Astrocyte (in vitro differentiated cells and primary cell): Measurements from ENCODE around the gene SEC61B. TPM values are rescaled to one million over a fixed set of nuclear protein-coding genes. Genes with fewer than 3 reads are reported as not detected.

Experiments
- DNase-seq: peaks from one replicate; pipeline ENCODE4 v3.0.0-alpha.2; 2010; ENCODE audit warnings: low read depth
- FAIRE-seq: peaks from 2 replicates; lab custom pipeline; 2011; peaks lifted over from hg19 to GRCh38; lab: Jason Lieb, UNC
- H2AFZ ChIP-seq: 2 replicates; pipeline ENCODE4 v1.6.0; 2012; ENCODE audit warnings: low read depth, low read length, inconsistent platforms
- H3K27ac ChIP-seq: 2 replicates; pipeline ENCODE4 v1.5.1; 2011; ENCODE audit warnings: low read depth, low read length, inconsistent platforms
- H3K27me3 ChIP-seq: 2 replicates; pipeline ENCODE4 v1.6.0; 2011; ENCODE audit warnings: low read length, inconsistent platforms; ENCODE audit not compliant: insufficient read depth
- H3K36me3 ChIP-seq: 2 replicates; pipeline ENCODE4 v1.5.1; 2011; ENCODE audit warnings: low read length, inconsistent platforms; ENCODE audit not compliant: insufficient read depth
- H3K4me1 ChIP-seq: 2 replicates; pipeline ENCODE4 v1.5.1; 2011; ENCODE audit warnings: low read length, inconsistent platforms; ENCODE audit not compliant: insufficient read depth
- H3K4me2 ChIP-seq: 2 replicates; pipeline ENCODE4 v1.6.0; 2012; ENCODE audit warnings: low read length, inconsistent platforms
- H3K4me3 ChIP-seq: 2 replicates; pipeline ENCODE4 v1.5.1; 2011; ENCODE audit warnings: low read depth, mild to moderate bottlenecking, low read length, inconsistent platforms; ENCODE audit not compliant: insufficient read depth
- H3K79me2 ChIP-seq: 2 replicates; pipeline ENCODE4 v1.6.0; 2012; ENCODE audit warnings: mild to moderate bottlenecking, low read length, inconsistent platforms; ENCODE audit not compliant: insufficient read depth
- H3K9ac ChIP-seq: 2 replicates; pipeline ENCODE4 v1.6.0; 2012; ENCODE audit warnings: mild to moderate bottlenecking, low read length, inconsistent platforms
- H3K9me3 ChIP-seq: 2 replicates; pipeline ENCODE4 v1.5.1; 2012; ENCODE audit warnings: low read depth, mild to moderate bottlenecking, low read length, inconsistent platforms; ENCODE audit not compliant: insufficient read depth
- H4K20me1 ChIP-seq: 2 replicates; pipeline ENCODE4 v1.6.0; 2012; ENCODE audit warnings: low read length, inconsistent platforms; ENCODE audit not compliant: insufficient read depth
- H3K27ac Mint-ChIP-seq: one replicate; pipeline ENCODE4 v1.8.0; 2021; ENCODE audit warnings: mild to moderate bottlenecking, mixed read lengths; ENCODE audit not compliant: unreplicated experiment
- H3K27me3 Mint-ChIP-seq: one replicate; pipeline ENCODE4 v1.8.0; 2021; ENCODE audit warnings: low read depth, mixed read lengths; ENCODE audit not compliant: unreplicated experiment
- H3K36me3 Mint-ChIP-seq: one replicate; pipeline ENCODE4 v1.8.0; 2021; ENCODE audit warnings: low read depth, mixed read lengths; ENCODE audit not compliant: unreplicated experiment
- H3K4me1 Mint-ChIP-seq: one replicate; pipeline ENCODE4 v1.8.0; 2021; ENCODE audit warnings: low read depth, mixed read lengths; ENCODE audit not compliant: unreplicated experiment
- H3K4me3 Mint-ChIP-seq: one replicate; pipeline ENCODE4 v1.8.0; 2021; ENCODE audit warnings: mild to moderate bottlenecking, moderate library complexity, mixed read lengths; ENCODE audit not compliant: unreplicated experiment
- H3K9me3 Mint-ChIP-seq: one replicate; pipeline ENCODE4 v1.8.0; 2021; ENCODE audit warnings: mild to moderate bottlenecking, mixed read lengths; ENCODE audit not compliant: unreplicated experiment
- EZH2 ChIP-seq: IDR thresholded peaks from 2 replicates; pipeline ENCODE4 v1.6.1; 2012; ENCODE audit warnings: mild to moderate bottlenecking, low read length, inconsistent platforms; ENCODE audit not compliant: insufficient read depth
- total RNA-seq: library from RNA; stranded (reverse); gene quantifications from 2 replicates; pipeline ENCODE4 v1.2.1, GENCODE V29; 2021
- TF ChIP-seq, protein P1 (sequence below): IDR thresholded peaks from 2 replicates; pipeline ENCODE4 v1.5.1; 2011; ENCODE audit warnings: low read depth, mild to moderate bottlenecking, inconsistent platforms, low read length, moderate library complexity; ENCODE audit not compliant: insufficient read depth

SEC61B gene
- total RNA-seq, 1 donor from 2014 or later, result 263 TPM

DNA sequence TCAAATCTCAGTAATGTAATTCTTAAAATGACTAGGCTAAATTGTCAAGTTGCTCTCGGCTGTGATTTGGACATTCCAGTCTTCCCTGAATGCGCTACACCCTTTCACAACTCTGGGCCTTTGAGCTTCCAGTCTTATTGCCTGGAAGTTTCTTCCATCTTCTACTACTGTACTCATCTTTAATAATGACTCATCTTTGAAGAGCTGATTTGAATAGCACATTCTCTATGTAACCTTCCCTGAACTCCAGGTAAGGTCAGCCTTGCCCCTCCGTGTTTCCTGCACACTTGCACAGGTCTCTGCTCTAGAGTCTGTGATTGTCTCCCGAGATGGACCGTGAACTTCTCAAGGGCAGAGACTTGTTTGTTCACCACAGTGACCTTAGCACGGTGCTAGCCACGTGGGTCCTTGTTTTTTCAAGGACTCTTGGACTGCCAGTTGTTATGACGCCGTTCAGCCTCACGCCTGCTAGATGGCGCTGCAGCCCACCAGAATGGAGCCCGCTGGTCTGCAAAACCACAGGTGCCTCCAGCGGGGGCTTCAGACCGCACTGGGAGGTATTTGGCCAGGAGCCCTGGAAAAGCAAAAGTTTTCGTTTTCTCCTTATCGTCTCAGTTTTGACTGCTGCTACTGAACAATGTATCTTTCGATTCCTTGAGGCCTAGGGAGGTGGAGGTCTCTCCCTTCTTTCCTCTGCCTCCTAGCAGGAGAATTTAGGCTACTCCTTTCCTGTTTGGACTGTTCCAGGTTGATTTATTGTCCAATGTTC, 44.4 kb downstream of the SEC61B start:
- H3K27ac Mint-ChIP-seq, result peak overlapping the region; percentile 31

DNA sequence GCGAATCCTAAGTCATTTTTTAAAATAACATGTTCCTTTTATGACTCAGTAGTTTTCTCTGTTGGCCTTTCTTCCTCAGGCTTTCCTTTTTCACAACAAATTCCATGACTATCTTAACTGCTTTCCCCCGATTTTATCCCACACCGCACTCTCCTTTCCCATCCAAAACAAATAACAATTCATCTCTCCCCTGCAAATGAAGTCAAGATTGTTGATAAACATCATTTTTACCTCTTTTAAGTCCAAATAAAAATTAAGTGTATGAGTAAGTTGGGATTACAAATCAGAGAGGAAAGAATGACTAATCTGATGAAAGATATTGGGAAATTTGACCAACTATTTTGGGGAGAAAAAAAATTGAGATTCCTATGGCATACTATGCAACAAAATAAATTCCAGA, 47.3 kb downstream of the SEC61B start:
- no peak overlapping the region for H3K4me3 Mint-ChIP-seq
- FAIRE-seq (no peak), DNase-seq (peak; percentile 87)
- Histone ChIP-seq H3K9ac (no peak overlapping the region), H2AFZ (no peak overlapping the region), H3K9me3 (no peaks in the 10 kb centered on the region), H3K27me3 (no peaks in the 10 kb centered on the region), H3K79me2 (no peaks in the 10 kb centered on the region), H3K36me3 (no peaks in the 10 kb centered on the region), H3K4me1 (peaks cover 7% of the 10 kb centered on the region), H3K4me3 (no peak overlapping the region), H3K27ac (peak overlapping the region; percentile 32), H3K4me2 (peak overlapping the region; percentile 25), H4K20me1 (no peaks in the 10 kb centered on the region)
- peaks cover 6% of the 10 kb centered on the region for H3K27me3 Mint-ChIP-seq
- no peak overlapping the region for H3K27ac Mint-ChIP-seq
- no peaks in the 10 kb centered on the region for H3K9me3 Mint-ChIP-seq
- TF ChIP-seq, protein P1, sequence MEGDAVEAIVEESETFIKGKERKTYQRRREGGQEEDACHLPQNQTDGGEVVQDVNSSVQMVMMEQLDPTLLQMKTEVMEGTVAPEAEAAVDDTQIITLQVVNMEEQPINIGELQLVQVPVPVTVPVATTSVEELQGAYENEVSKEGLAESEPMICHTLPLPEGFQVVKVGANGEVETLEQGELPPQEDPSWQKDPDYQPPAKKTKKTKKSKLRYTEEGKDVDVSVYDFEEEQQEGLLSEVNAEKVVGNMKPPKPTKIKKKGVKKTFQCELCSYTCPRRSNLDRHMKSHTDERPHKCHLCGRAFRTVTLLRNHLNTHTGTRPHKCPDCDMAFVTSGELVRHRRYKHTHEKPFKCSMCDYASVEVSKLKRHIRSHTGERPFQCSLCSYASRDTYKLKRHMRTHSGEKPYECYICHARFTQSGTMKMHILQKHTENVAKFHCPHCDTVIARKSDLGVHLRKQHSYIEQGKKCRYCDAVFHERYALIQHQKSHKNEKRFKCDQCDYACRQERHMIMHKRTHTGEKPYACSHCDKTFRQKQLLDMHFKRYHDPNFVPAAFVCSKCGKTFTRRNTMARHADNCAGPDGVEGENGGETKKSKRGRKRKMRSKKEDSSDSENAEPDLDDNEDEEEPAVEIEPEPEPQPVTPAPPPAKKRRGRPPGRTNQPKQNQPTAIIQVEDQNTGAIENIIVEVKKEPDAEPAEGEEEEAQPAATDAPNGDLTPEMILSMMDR, result no peak
- no peak for TF ChIP-seq EZH2
- H3K4me1 Mint-ChIP-seq, result peaks cover 7% of the 10 kb centered on the region
- no peaks in the 10 kb centered on the region for H3K36me3 Mint-ChIP-seq

More for the DNA sequence above, 44.4 kb downstream of the SEC61B start:
- H4K20me1 ChIP-seq, result no peaks in the 10 kb centered on the region
- no peak overlapping the region for H3K27ac ChIP-seq
- H3K79me2 ChIP-seq, result no peaks in the 10 kb centered on the region
- no peaks in the 10 kb centered on the region for H3K9me3 Mint-ChIP-seq
- DNase-seq (peak; percentile 56), FAIRE-seq (no peak)
- peak overlapping the region; percentile 47 for H3K4me2 ChIP-seq
- H3K9ac ChIP-seq, result peak overlapping the region; percentile 8
- no peaks in the 10 kb centered on the region for H3K36me3 ChIP-seq
- H3K4me1 ChIP-seq, result peaks cover 7% of the 10 kb centered on the region
- no peaks in the 10 kb centered on the region for H3K27me3 ChIP-seq
- H3K4me3 Mint-ChIP-seq, result no peak overlapping the region
- no peaks in the 10 kb centered on the region for H3K9me3 ChIP-seq
- H3K36me3 Mint-ChIP-seq, result no peaks in the 10 kb centered on the region
- peaks cover 2% of the 10 kb centered on the region for H3K4me1 Mint-ChIP-seq
- no peak for TF ChIP-seq EZH2
- TF ChIP-seq, protein P1, result peak; percentile 84
- H2AFZ ChIP-seq, result peak overlapping the region; percentile 13
- peaks cover 6% of the 10 kb centered on the region for H3K27me3 Mint-ChIP-seq
- no peak overlapping the region for H3K4me3 ChIP-seq

DNA sequence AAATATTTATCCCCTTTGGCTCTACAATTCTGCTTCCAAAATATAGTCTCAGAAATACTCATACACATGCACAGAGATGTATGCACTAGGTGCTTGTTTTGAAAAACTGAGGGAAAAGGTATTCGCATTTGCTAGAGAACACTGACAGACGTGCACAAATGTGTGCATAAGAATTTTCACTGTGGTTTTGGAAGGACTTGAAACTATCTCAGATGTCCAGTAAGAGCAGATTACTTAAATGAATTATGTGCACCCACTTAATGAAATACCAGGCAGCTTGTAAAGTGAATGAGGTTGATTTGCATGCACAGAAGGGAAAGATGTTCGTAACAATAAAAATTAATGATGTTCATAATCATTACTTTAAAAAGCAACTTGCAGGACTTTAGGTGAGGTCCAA, 48.4 kb downstream of the SEC61B start:
- Mint-ChIP-seq H3K4me3 (no peak overlapping the region), H3K36me3 (no peaks in the 10 kb centered on the region), H3K27ac (no peak overlapping the region), H3K27me3 (no peaks in the 10 kb centered on the region), H3K9me3 (no peaks in the 10 kb centered on the region), H3K4me1 (peaks cover 7% of the 10 kb centered on the region)
- Histone ChIP-seq H3K4me3 (no peak overlapping the region), H3K4me2 (no peak overlapping the region), H3K4me1 (peaks cover 7% of the 10 kb centered on the region), H3K79me2 (no peaks in the 10 kb centered on the region), H3K9me3 (no peaks in the 10 kb centered on the region), H3K36me3 (no peaks in the 10 kb centered on the region), H3K27me3 (no peaks in the 10 kb centered on the region), H3K27ac (no peak overlapping the region), H2AFZ (no peak overlapping the region), H4K20me1 (no peaks in the 10 kb centered on the region), H3K9ac (no peak overlapping the region)
- TF ChIP-seq, protein P1, result no peak
- no peak for TF ChIP-seq EZH2
- DNase-seq (peak; percentile 22), FAIRE-seq (no peak)
